AG08395 (cell line): ENCODE measurements around the gene GLRA3.
"Not testable (repeated sequence)": the region's sequence is repeated elsewhere in the genome, so short reads cannot be mapped to it uniquely, and the experiment has no call there.

Experiments used
- DNase-seq: peaks from one replicate; pipeline ENCODE4 v3.0.0; 2012; ENCODE audit warnings: mixed read lengths, low spot score

GLRA3 gene

GRCh38 chr4:174810834-174811233, 18.2 kb downstream of the GLRA3 start:
- no peak for DNase-seq

DNA sequence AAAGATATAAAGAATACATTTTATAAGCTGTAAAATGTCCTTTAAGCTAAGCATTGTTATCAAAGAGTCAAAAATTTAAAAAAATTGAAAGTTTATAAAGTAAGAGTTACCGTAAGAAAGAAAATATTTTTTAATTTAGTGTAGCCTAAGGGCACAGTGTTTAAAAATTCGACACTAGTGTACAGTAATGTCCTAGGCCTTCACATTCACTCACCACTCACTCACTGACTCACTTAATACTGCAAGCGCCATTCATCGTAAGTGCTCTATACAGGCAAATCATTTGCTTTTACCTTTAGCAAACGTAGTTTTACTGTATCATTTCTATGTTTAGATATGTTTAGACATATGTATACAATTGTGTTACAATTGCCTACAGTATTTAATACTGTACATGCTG, 20.2 kb downstream of the GLRA3 start:
- no peak for DNase-seq

DNA sequence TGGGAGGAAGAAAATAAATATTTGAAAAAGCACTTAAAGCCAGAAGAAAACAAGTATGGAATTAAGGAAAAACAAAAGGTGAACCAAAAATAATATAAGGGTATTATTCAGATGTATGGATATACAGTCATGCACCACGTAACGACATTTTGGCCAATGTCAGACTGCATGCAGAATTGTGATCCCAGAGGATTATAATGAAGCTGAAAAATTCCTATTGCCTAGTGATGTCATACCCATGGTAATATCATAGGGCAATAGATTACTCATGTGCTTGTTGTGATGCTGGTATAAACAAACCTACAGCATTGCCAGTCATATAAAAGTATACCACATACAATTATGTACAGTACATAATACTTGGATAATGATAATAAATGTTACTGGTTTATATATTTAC, 20.9 kb downstream of the GLRA3 start:
- DNase-seq = no peak

DNA sequence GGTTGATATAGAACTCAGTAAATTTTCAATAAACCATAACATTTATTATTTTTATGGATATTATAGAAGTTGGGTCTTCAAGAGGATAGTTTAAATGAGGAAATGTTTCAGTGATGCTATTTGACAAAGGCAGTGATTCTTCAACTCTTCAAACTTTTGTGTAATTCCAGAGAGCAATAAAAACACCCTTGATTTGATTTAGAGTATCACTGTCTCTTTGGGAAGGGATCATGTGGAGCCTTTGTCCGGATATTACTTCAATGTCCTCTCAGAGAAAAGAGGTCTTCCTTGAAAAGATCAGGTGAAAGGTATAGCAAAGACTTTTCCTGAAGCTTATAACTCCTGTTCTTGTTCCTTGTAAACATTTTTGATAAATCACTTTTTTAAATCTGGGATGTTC, 23.3 kb downstream of the GLRA3 start:
- DNase-seq = no peak

DNA sequence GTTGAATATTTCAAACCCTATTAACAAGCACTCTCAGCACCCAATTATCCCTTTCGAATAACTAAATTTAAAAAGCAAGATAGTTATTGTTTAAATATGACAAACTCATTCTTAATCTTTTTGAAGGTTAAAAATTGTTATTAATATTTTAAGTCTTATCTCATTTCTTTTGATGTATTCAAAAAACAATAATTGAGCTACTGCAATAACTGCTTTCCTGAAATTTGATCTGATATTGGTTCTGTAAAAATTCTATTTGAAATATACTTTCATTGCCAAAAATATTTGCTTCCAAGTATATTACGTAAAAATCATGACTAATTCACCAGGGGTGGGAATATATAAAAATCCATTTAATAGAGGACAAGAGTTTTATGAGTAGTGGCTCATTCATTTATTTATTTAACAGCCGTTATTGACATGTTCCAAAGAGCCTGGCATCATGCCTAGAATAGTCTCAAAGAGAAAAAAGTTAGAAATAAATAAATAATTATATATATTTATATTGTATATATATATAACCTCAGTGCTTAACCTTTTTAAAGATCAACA, 34.4 kb downstream of the GLRA3 start:
- DNase-seq = no peak

- no peak for DNase-seq
Measured at GRCh38 chr4:174789657-174790056, 39.4 kb downstream of the GLRA3 start.

GRCh38 chr4:174778274-174778986, 50.6 kb downstream of the GLRA3 start:
- DNase-seq = not testable (repeated sequence)

DNA sequence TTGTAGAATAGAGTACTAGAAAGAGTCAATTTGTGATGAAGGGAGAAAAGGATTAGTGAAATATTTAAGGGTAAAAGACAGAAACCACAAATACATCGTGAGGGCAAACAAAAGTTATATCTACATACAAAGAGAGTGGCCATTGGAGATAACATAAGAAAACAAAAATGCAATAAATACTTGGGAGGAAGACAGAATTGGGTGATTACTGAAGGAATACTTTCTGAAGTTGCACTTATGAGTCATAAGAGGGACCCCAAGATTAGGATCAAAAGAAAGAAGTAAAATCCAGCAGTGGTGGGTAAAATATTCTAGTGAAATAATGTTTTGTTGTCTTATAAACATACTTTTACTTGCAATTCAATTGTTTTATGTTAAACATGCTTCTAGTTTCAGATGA, 53.7 kb downstream of the GLRA3 start:
- no peak for DNase-seq

DNA sequence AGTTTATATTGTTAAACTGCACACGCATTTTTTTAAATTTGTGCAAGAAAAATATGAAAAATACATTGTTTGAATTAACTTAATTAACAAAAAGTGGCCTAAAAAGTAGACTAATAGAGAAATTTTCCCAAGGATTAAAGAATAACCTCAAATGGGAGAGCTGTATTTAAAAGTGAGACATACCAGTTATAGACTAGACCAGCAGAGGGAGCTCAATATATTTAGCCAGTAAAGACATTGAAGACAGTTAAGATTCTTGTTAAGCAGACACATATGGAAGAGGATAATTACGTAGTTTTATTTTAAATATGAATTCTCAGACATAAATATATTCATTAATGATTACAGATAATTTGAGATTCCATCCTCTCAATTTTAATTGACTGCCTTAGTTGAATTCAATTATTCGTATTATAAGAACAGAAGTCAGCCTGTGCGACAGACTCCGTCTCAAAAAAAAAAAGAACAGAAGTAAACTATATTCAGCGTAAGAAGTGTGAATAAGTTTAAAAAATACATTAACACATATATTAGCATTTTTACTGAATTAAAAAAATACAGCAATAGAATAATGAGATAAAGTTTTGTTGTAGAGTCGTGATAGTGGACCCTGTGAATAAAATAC, 64.8 kb downstream of the GLRA3 start:
- peak; percentile 21 for DNase-seq

DNA sequence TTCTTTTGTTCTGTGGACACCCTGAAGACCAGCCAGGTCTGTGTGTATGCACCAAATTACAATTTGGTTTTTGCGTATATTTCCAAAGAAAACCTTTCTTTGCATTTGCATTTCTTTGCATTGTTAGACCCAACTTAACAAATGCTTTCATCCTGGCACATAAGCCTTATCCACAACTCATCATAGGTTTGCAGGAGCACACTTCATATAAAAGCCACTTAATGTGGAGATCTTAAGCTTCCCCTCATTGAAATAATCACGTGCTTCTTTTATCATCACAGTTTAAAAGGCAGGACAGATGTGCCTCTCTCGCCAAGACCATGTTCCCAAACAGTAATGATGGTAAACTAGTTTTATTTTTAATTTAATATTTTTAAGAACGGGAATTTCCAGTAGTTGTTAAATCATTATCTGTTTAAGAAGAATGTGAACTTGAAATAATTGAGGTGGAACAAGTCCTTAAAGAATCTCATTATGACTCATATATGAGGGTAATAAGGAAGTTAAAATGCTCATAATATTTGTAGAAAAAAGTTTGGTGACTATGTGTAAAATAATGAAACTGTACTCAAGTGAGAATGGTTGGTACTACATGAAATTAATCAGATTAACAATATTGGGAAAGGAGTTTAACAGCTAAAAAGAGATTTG, 65.5 kb downstream of the GLRA3 start:
- no peak for DNase-seq

GRCh38 chr4:174761451-174761850, 67.6 kb downstream of the GLRA3 start:
- DNase-seq = no peak

DNA sequence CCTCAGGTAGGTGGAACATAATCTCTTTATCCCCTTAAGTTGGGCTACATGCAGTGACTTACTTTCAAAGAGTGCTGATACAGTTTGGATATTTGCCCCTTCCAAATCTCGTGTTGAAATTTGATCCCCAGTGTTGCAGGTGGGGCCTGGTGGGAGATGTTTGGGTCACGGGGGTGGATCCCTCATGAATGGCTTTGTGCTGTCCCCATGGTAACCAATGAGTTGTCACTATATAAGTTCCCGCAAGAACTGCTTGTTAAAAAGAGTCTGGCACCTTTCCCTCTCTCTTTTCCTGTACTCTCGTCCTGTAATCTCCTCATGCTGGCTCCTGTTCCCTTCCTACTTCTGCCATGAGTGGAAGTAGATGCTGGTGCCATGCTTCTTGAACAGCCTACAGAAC, 71.3 kb downstream of the GLRA3 start:
- no peak for DNase-seq

GRCh38 chr4:174753021-174753420, 76.0 kb downstream of the GLRA3 start:
- no peak for DNase-seq

- DNase-seq = no peak
Measured at GRCh38 chr4:174752026-174752425, 77.0 kb downstream of the GLRA3 start.

GRCh38 chr4:174749091-174749490, 80.0 kb downstream of the GLRA3 start:
- DNase-seq = no peak

DNA sequence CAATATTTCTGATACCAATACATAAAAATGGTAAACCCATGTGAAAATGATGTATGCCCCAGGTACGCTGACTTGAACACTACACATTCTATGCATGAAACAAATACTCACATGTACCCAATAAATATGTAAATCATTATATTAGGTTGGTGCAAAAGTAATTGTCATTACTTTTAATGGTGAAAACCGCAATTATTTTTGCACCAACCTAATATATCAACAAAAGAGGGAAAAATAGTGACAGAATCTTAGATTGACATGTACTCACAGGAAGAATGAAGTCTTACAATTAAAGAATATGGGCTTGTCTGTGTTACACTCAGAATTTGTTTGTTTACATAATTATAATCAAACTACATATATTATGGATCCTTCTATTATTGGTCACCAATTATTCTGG, 82.3 kb downstream of the GLRA3 start:
- no peak for DNase-seq

DNA sequence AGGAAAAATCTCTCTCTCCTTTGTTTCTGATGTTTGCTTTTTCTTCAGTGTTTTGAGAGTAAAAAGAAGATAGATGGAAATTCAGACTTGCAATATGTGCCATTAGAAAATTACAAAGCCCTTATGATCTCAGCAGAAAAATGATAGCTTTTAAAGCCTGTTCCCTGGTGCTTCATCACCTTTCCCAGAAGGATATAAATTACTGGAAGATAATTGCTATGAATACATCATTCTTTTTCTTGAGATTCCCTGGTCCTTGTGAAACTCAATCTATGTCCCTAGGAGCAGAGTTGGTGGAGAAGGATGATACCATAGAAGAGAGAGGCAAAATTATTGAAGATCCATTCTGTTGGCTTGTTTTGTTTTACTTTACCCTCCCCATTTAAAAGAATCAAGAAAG, 86.5 kb downstream of the GLRA3 start:
- DNase-seq = no peak

- DNase-seq = no peak
Measured at GRCh38 chr4:174739576-174739975, 89.5 kb downstream of the GLRA3 start.

- DNase-seq = no peak
Measured at GRCh38 chr4:174734181-174734580, 94.9 kb downstream of the GLRA3 start.

DNA sequence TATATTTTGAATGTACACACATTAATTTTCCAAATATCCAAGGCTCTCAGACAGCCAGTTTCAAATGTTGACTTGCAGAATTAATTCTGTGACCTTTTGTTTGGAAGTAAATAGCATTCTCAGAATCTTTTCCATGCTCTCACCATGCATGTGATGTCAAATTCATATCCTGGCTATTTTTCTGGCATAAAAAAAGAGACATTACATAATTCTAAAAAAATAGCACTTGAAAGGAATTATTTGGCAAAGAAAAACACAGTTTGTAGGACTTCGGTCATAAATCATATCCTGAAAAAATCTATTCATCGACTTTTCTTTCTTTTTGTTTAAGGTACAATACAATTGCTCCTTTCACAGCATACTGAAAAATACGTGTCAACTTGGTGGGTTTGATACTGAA, 111.2 kb downstream of the GLRA3 start:
- DNase-seq = no peak

- DNase-seq = no peak
Measured at GRCh38 chr4:174716986-174717770, 111.9 kb downstream of the GLRA3 start.
